Liver (tissue), 9 donors: Measurements from ENCODE around the gene UFM1. TPM values are rescaled to one million over a fixed set of nuclear protein-coding genes. Genes with fewer than 3 reads are reported as not detected.

Experiments
- DNase-seq: peaks from one replicate; pipeline ENCODE4 v3.0.0-alpha.2; 2017; ENCODE audit warnings: low spot score
- H3K27ac ChIP-seq, 2 donors: one replicate each; pipeline ENCODE4 v1.7.0; 2013; ENCODE audit warnings: inconsistent platforms in 2 of 2, low read length in 2 of 2, control low read depth in 1 of 2, low read depth in 1 of 2, mild to moderate bottlenecking in 1 of 2
- H3K27me3 ChIP-seq, 4 donors: one replicate each; pipeline versions ENCODE4 v1.6.1 to v1.7.0; 2013; ENCODE audit warnings: low read length in 3 of 4, inconsistent platforms in 1 of 4, mild to moderate bottlenecking in 1 of 4, moderate library complexity in 1 of 4; ENCODE audit not compliant: control insufficient read depth in 4 of 4, insufficient read depth in 4 of 4
- H3K36me3 ChIP-seq, 4 donors: one replicate each; pipeline versions ENCODE4 v1.6.1 to v1.7.0; 2013; ENCODE audit warnings: low read length in 3 of 4, mild to moderate bottlenecking in 3 of 4, low read depth in 1 of 4, moderate library complexity in 1 of 4; ENCODE audit not compliant: control insufficient read depth in 4 of 4, insufficient read depth in 3 of 4
- H3K4me1 ChIP-seq, 4 donors: one replicate each; pipeline versions ENCODE4 v1.6.1 to v1.7.0; 2013; ENCODE audit warnings: low read length in 3 of 4, mild to moderate bottlenecking in 3 of 4, moderate library complexity in 1 of 4; ENCODE audit not compliant: control insufficient read depth in 4 of 4, insufficient read depth in 4 of 4
- H3K4me3 ChIP-seq, 3 donors: one replicate each; pipeline versions ENCODE4 v1.6.1 to v1.7.0; 2013; ENCODE audit warnings: low read length in 3 of 3, control low read depth in 1 of 3, low read depth in 1 of 3, mild to moderate bottlenecking in 1 of 3
- H3K9ac ChIP-seq, 2 donors: one replicate each; pipeline ENCODE4 v1.7.0; 2013; ENCODE audit warnings: low read length in 2 of 2, mild to moderate bottlenecking in 2 of 2, moderate library complexity in 2 of 2, control low read depth in 1 of 2, low read depth in 1 of 2
- H3K9me3 ChIP-seq, 4 donors: one replicate each; pipeline versions ENCODE4 v1.6.1 to v1.7.0; 2013; ENCODE audit warnings: low read length in 3 of 4; ENCODE audit not compliant: control insufficient read depth in 4 of 4
- ATF3 ChIP-seq: IDR thresholded peaks from 2 replicates; pipeline ENCODE4 v1.6.1; 2016; ENCODE audit warnings: antibody characterized with exemption
- CTCF ChIP-seq: fragments of 150-350 bp; IDR thresholded peaks from 2 replicates; pipeline ENCODE4 v1.5.1; 2017; ENCODE audit warnings: improper control_type of control experiment, low read depth, low read length; ENCODE audit not compliant: missing input control
- EGR1 ChIP-seq, 2 donors: IDR thresholded peaks; 2 replicates each; pipeline ENCODE4 v1.6.1; 2016 to 2018; ENCODE audit warnings: antibody characterized with exemption in 2 of 2, low read depth in 2 of 2
- FOXA1 ChIP-seq: IDR thresholded peaks from 2 replicates; pipeline ENCODE4 v1.6.1; 2016; ENCODE audit warnings: antibody characterized with exemption
- FOXA2 ChIP-seq: IDR thresholded peaks from 2 replicates; pipeline ENCODE4 v1.6.1; 2016; ENCODE audit warnings: antibody characterized with exemption
- GABPA ChIP-seq, 2 donors: IDR thresholded peaks in 1 of 2; conservative IDR thresholded peaks in 1 of 2; 2 replicates each; pipeline ENCODE4 v1.6.1; 2016; ENCODE audit warnings: antibody characterized with exemption in 2 of 2, mild to moderate bottlenecking in 1 of 2, moderate library complexity in 1 of 2
- HNF4A ChIP-seq, 2 donors: conservative IDR thresholded peaks; 2 replicates each; pipeline ENCODE4 v1.6.1; 2016; ENCODE audit warnings: antibody characterized with exemption in 2 of 2, mild to moderate bottlenecking in 2 of 2
- HNF4G ChIP-seq: IDR thresholded peaks from 2 replicates; pipeline ENCODE4 v1.6.1; 2016; ENCODE audit warnings: antibody characterized with exemption
- JUND ChIP-seq, 2 donors: IDR thresholded peaks; 2 replicates each; pipeline ENCODE4 v1.6.1; 2016; ENCODE audit warnings: antibody characterized with exemption in 2 of 2
- MAX ChIP-seq: IDR thresholded peaks from 2 replicates; pipeline ENCODE4 v1.6.1; 2016; ENCODE audit warnings: antibody characterized with exemption
- NR2F2 ChIP-seq: IDR thresholded peaks from 2 replicates; pipeline ENCODE4 v1.6.1; 2016; ENCODE audit warnings: antibody characterized with exemption
- RAD21 ChIP-seq, 2 donors: IDR thresholded peaks; 2 replicates each; pipeline ENCODE4 v1.6.1; 2016; ENCODE audit warnings: antibody characterized with exemption in 2 of 2, mild to moderate bottlenecking in 2 of 2
- REST ChIP-seq: IDR thresholded peaks from 2 replicates; pipeline ENCODE4 v1.6.1; 2016; ENCODE audit warnings: antibody characterized with exemption, mild to moderate bottlenecking
- RXRA ChIP-seq, 2 donors: IDR thresholded peaks; 2 replicates each; pipeline ENCODE4 v1.6.1; 2017 to 2018; ENCODE audit warnings: antibody characterized with exemption in 2 of 2, mild to moderate bottlenecking in 1 of 2
- SP1 ChIP-seq: IDR thresholded peaks from 2 replicates; pipeline ENCODE4 v1.6.1; 2018; ENCODE audit warnings: antibody characterized with exemption, mild to moderate bottlenecking
- TAF1 ChIP-seq: conservative IDR thresholded peaks from 2 replicates; pipeline ENCODE4 v1.6.1; 2016; ENCODE audit warnings: antibody characterized with exemption, mild to moderate bottlenecking
- YY1 ChIP-seq: IDR thresholded peaks from 2 replicates; pipeline ENCODE4 v1.6.1; 2016; ENCODE audit warnings: antibody characterized with exemption, mild to moderate bottlenecking
- WGBS: extraction: QIAGEN DNeasy Blood & Tissue Kit; methylation state at CpG from one replicate; pipeline ENCODE4 v1.1.7; 2013; 5-methylcytosine and 5-hydroxymethylcytosine counted together
- polyA plus RNA-seq, 2 donors: library from polyadenylated mRNA; stranded (reverse) in 1 of 2; unstranded in 1 of 2; fragments of 200-250 nt in 1 of 2; fragments of >200 nt in 1 of 2; fragmentation: Nextera tagmentation in 1 of 2; extraction: Ambion mirVana in 1 of 2; gene quantifications; one replicate each; pipeline versions ENCODE4 v1.2.1 to v1.2.3, GENCODE V29; 2013 to 2015
- total RNA-seq, 2 donors: library from RNA; depleted of rRNA; stranded (reverse); fragments of >200 nt; gene quantifications; one replicate each; pipeline ENCODE4 v1.2.3, GENCODE V29; 2014
- donor health status: healthy.
- donor health status: healthy.
- donor health status: healthy.
- donor health status: healthy.
- donor health status: healthy.

Gene UFM1
- total and polyA plus RNA-seq, 4 donors = 24.3 to 45.7 (median 32.4) TPM

- Histone ChIP-seq H3K36me3 (peaks cover 5 to 34% (median 32%) of the 10 kb centered on the region in 4 donors), H3K27me3 (no peaks in the 10 kb centered on the region), H3K27ac (no peak overlapping the region), H3K9me3 (no peaks in the 10 kb centered on the region), H3K4me3 (no peak overlapping the region), H3K4me1 (no peaks in the 10 kb centered on the region), H3K9ac (no peak overlapping the region)
- no peak for DNase-seq
- 95% methylated on average over 4 of the region's 4 CpGs for WGBS
- TF ChIP-seq SP1 (no peak), CTCF (no peak), TAF1 (no peak), RXRA (IDR thresholded peaks at IDR 0.05) (no peak)
These were observed 9.0 kb downstream of the UFM1 start for GRCh38 chr13:38358684-38359083.

- Histone ChIP-seq H3K27ac (no peak overlapping the region), H3K9ac (no peak overlapping the region), H3K4me1 (no peaks in the 10 kb centered on the region), H3K4me3 (no peak overlapping the region), H3K36me3 (peaks cover 4 to 21% (median 16%) of the 10 kb centered on the region in 4 donors), H3K9me3 (no peaks in the 10 kb centered on the region), H3K27me3 (no peaks in the 10 kb centered on the region)
- TF ChIP-seq REST (no peak), CTCF (no peak), NR2F2 (no peak), HNF4A (conservative IDR thresholded peaks at IDR 0.05) (no peak), RXRA (IDR thresholded peaks at IDR 0.05) (no peak), SP1 (no peak), TAF1 (no peak), FOXA2 (no peak), MAX (no peak), ATF3 (no peak), GABPA (IDR thresholded peaks at IDR 0.05 in 1 of 2, conservative IDR thresholded peaks at IDR 0.05 in 1 of 2) (no peak), EGR1 (IDR thresholded peaks at IDR 0.05; ENCODE audit: low read depth in 2 of 2) (no peak), HNF4G (no peak), YY1 (no peak), RAD21 (IDR thresholded peaks at IDR 0.05) (no peak), JUND (IDR thresholded peaks at IDR 0.05) (no peak), FOXA1 (no peak)
- WGBS = 84% methylated on average over 4 of the region's 4 CpGs
- no peak for DNase-seq
These were observed 12.1 kb downstream of the UFM1 start for GRCh38 chr13:38361542-38362262.
